GM21528 (cell line): ENCODE results near the gene CRACDL.

Experiments used
- ATAC-seq: cut with Tn5 transposase; IDR thresholded peaks from one replicate; pipeline ENCODE4 v1.9.1; 2021; ENCODE audit warnings: mild to moderate bottlenecking, moderate library complexity; ENCODE audit not compliant: unreplicated experiment, low FRiP score

The CRACDL gene

GRCh38 chr2:98868548-98869271 is 67.3 kb downstream of the CRACDL start:
- ATAC-seq, result no peak

- no peak for ATAC-seq
Measured at GRCh38 chr2:98867539-98868309, 68.3 kb downstream of the CRACDL start.

- no peak for ATAC-seq
Measured at GRCh38 chr2:98866033-98866432, 70.0 kb downstream of the CRACDL start.

GRCh38 chr2:98861601-98862000 is 74.4 kb downstream of the CRACDL start:
- no peak for ATAC-seq

- no peak for ATAC-seq
Measured at GRCh38 chr2:98859323-98859722, 76.7 kb downstream of the CRACDL start.

- ATAC-seq, result no peak
Measured at GRCh38 chr2:98857001-98857400, 79.0 kb downstream of the CRACDL start.

- no peak for ATAC-seq
Measured at GRCh38 chr2:98854682-98855081, 81.3 kb downstream of the CRACDL start.

- ATAC-seq, result no peak
Measured at GRCh38 chr2:98852932-98853331, 83.1 kb downstream of the CRACDL start.

GRCh38 chr2:98850074-98850473 is 86.0 kb downstream of the CRACDL start:
- ATAC-seq, result no peak

GRCh38 chr2:98849113-98849512 is 86.9 kb downstream of the CRACDL start:
- ATAC-seq, result no peak

- ATAC-seq, result no peak
Measured at GRCh38 chr2:98847853-98848252, 88.2 kb downstream of the CRACDL start.

- no peak for ATAC-seq
Measured at GRCh38 chr2:98846041-98846440, 90.0 kb downstream of the CRACDL start.

GRCh38 chr2:98842136-98842535 is 93.9 kb downstream of the CRACDL start:
- no peak for ATAC-seq

GRCh38 chr2:98839292-98839691 is 96.7 kb downstream of the CRACDL start:
- ATAC-seq, result no peak

- no peak for ATAC-seq
Measured at GRCh38 chr2:98835831-98836385, 100.1 kb downstream of the CRACDL start.

GRCh38 chr2:98833917-98834263 is 102.1 kb downstream of the CRACDL start:
- no peak for ATAC-seq

- no peak for ATAC-seq
Measured at GRCh38 chr2:98833172-98833916, 102.7 kb downstream of the CRACDL start.

- ATAC-seq, result no peak
Measured at GRCh38 chr2:98832172-98832571, 103.9 kb downstream of the CRACDL start.

GRCh38 chr2:98830571-98831145 is 105.4 kb downstream of the CRACDL start:
- ATAC-seq, result no peak

- no peak for ATAC-seq
Measured at GRCh38 chr2:98829581-98830270, 106.3 kb downstream of the CRACDL start.
